ENCODE measurements around the gene ELF2.

- TF ChIP-seq CTCF (IDR thresholded peaks at IDR 0.05; ENCODE audit: borderline replicate concordance, extremely low read depth, low read length, poor library complexity, severe bottlenecking) = no peak
- TF ChIP-seq EZH2 (IDR thresholded peaks at IDR 0.05; ENCODE audit: borderline replicate concordance, low read depth, low read length, severe bottlenecking) = no peak
Observed at GRCh38 chr4:139011225-139011950, 165.6 kb downstream of the ELF2 start.

Measured in DND-41 (cell line).